NB4 (cell line): ENCODE measurements around the gene ZDHHC4.

Experiments used
- CTCF ChIP-seq: IDR thresholded peaks from one replicate; pipeline ENCODE4 v1.5.1; 2012; ENCODE audit warnings: low read depth, low read length
- POLR2A ChIP-seq: IDR thresholded peaks from 2 replicates; pipeline ENCODE4 v1.6.1; 2011; ENCODE audit warnings: mild to moderate bottlenecking; ENCODE audit not compliant: insufficient read length; ENCODE audit errors: extremely low read depth

- TF ChIP-seq POLR2A (no peak), CTCF (no peak)
Measured at GRCh38 chr7:6531492-6532279, 45.6 kb upstream of the ZDHHC4 start.
